AG04450 (cell line): Measurements from ENCODE around the gene TMEM131. TPM values are rescaled to one million over a fixed set of nuclear protein-coding genes. Genes with fewer than 3 reads are reported as not detected.
"Not testable (repeated sequence)": the region's sequence is repeated elsewhere in the genome, so short reads cannot be mapped to it uniquely, and the experiment has no call there.

ENCODE experiments used
- CTCF ChIA-PET: fragments of 300-600, 350-600 bp; formaldehyde crosslinking; extraction: SDS; loops from one replicate; lab custom pipeline; 2022; ENCODE audit warnings: antibody characterized with exemption, inconsistent platforms; lab: Charles Lee
- POLR2A ChIA-PET: fragments of 350-600 bp; formaldehyde crosslinking; extraction: SDS; loops from one replicate; lab custom pipeline; 2021; ENCODE audit warnings: antibody characterized with exemption, inconsistent platforms; lab: Yijun Ruan, JAX
- DNase-seq: peaks from one replicate; pipeline ENCODE4 v3.0.0-alpha.2; 2011; ENCODE audit warnings: low read depth, low spot score
- H3K27ac ChIP-seq: one replicate; pipeline ENCODE4 v1.5.1; 2012; ENCODE audit warnings: low read depth, low read length, control low read depth
- H3K27me3 ChIP-seq: one replicate; pipeline ENCODE4 v1.6.0; 2012; ENCODE audit warnings: low read length; ENCODE audit not compliant: control insufficient read depth, insufficient read depth
- H3K4me3 ChIP-seq: 2 replicates; pipeline ENCODE4 v1.5.1; 2011; ENCODE audit warnings: mild to moderate bottlenecking, low read depth, low read length, control low read depth
- H3K9me3 ChIP-seq: 2 replicates; pipeline ENCODE4 v1.5.1; 2012; ENCODE audit warnings: low read length; ENCODE audit not compliant: control insufficient read depth, insufficient read depth
- polyA plus RNA-seq: library from polyadenylated mRNA; depleted of rRNA; stranded (reverse); fragments of >200 nt; gene quantifications from 2 replicates; pipeline ENCODE4 v1.2.3, GENCODE V29; 2011
- TF ChIP-seq, protein P1 (sequence below): IDR thresholded peaks from 2 replicates; pipeline ENCODE4 v1.5.1; 2011; ENCODE audit warnings: low read depth, low read length, control low read depth, inconsistent platforms

Gene TMEM131
- polyA plus RNA-seq, 1 experiment = 24.4 TPM

DNA sequence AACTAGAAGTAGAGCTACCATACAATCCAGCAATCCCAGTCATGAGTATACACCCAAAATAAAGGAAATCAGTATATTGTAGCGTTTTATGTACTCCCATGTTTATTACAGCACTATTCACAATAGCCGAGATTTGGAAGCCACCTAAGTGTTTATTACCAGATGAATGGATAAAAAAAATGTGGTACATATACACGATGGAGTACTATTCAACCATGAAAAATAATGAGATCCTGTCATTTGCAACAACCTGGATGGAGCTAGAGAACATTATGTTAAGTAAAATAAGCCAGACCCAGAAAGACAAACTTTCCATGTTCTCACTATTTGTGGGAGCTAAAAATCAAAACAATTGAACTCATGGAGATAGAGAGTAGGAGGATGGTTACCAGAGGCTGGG, 131.9 kb downstream of the TMEM131 start:
- Histone ChIP-seq H3K9me3 (no peaks in the 10 kb centered on the region), H3K27me3 (no peaks in the 10 kb centered on the region), H3K27ac (no peak overlapping the region), H3K4me3 (no peak overlapping the region)
- CTCF ChIA-PET = no interaction called here
- TF ChIP-seq, protein P1, sequence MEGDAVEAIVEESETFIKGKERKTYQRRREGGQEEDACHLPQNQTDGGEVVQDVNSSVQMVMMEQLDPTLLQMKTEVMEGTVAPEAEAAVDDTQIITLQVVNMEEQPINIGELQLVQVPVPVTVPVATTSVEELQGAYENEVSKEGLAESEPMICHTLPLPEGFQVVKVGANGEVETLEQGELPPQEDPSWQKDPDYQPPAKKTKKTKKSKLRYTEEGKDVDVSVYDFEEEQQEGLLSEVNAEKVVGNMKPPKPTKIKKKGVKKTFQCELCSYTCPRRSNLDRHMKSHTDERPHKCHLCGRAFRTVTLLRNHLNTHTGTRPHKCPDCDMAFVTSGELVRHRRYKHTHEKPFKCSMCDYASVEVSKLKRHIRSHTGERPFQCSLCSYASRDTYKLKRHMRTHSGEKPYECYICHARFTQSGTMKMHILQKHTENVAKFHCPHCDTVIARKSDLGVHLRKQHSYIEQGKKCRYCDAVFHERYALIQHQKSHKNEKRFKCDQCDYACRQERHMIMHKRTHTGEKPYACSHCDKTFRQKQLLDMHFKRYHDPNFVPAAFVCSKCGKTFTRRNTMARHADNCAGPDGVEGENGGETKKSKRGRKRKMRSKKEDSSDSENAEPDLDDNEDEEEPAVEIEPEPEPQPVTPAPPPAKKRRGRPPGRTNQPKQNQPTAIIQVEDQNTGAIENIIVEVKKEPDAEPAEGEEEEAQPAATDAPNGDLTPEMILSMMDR = no peak
- POLR2A ChIA-PET = no interaction called here
- no peak for DNase-seq

DNA sequence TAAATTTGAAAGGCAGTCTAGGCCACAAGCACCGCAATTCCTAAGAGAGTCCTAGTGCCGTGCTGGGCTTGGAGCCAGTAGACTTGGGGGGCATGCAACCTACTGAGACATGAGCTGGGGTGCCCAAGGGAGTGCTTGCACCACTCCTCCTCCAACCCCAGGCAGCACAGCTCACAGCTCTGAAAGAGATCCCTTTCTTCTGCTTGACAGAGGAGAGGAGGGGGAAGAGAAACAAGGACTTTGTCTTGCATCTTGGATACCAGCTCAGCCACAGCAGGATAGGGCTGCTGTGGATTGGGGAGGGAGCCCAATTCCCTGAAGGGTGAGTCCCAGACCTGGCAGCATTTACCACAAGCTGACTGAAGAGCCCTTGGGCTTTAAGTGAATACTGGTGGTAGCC, 134.6 kb downstream of the TMEM131 start:
- CTCF ChIA-PET = no interaction called here
- DNase-seq = no peak
- POLR2A ChIA-PET = no interaction called here

DNA sequence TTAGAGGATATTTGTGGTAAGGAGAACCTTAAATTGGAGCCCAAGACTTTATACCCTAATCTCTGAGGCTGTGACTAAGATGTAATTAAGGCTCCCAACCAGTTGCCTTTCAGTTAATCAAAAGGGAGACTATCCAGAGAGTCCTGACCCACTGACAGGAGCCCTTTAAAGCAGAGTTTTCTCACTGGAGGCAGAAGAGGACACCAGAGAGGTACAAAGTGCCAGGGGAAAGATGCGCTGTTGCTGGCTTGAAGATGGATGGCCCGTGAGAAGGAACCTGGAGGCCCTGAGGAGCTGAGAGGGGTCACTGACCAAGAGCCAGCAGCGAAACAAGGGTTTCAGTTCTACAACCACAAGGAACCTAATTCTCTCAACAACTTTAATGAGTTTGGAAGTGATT, 137.3 kb downstream of the TMEM131 start:
- no peak for DNase-seq
- ChIA-PET POLR2A (interaction anchor here (0.6 kb wide), 1 partner anchor 59 kb away, joined by 3 read pairs; no protein-coding TSS in a partner anchor), CTCF (no interaction called here)
- Histone ChIP-seq H3K27ac (no peak overlapping the region), H3K9me3 (no peaks in the 10 kb centered on the region), H3K27me3 (no peaks in the 10 kb centered on the region), H3K4me3 (no peak overlapping the region)
- TF ChIP-seq, protein P1 = no peak

More for the DNA sequence above, 134.6 kb downstream of the TMEM131 start:
- Histone ChIP-seq H3K4me3 (no peak overlapping the region), H3K9me3 (no peaks in the 10 kb centered on the region), H3K27me3 (no peaks in the 10 kb centered on the region), H3K27ac (no peak overlapping the region)
- TF ChIP-seq, protein P1 = no peak

DNA sequence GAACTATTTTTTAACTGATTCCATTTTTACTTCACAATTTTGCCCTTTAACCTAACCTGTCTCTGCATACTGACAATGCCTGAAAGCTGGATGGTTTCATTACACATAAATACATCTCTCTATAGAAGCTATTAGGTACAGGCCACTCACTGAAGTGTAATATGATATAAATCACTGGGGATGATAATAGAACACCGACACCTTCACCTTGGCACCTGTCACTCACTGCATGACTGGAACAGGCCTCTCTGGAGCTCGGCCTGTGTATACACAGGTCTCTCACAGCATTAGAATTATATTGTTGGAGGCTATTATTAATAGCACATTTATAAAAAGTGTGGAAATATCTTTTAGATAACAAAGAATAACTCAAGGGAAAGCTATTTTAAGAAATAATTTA, 138.2 kb downstream of the TMEM131 start:
- Histone ChIP-seq H3K27me3 (no peaks in the 10 kb centered on the region), H3K9me3 (no peaks in the 10 kb centered on the region), H3K27ac (no peak overlapping the region), H3K4me3 (no peak overlapping the region)
- TF ChIP-seq, protein P1 = no peak
- ChIA-PET CTCF (no interaction called here), POLR2A (no interaction called here)
- DNase-seq = no peak

DNA sequence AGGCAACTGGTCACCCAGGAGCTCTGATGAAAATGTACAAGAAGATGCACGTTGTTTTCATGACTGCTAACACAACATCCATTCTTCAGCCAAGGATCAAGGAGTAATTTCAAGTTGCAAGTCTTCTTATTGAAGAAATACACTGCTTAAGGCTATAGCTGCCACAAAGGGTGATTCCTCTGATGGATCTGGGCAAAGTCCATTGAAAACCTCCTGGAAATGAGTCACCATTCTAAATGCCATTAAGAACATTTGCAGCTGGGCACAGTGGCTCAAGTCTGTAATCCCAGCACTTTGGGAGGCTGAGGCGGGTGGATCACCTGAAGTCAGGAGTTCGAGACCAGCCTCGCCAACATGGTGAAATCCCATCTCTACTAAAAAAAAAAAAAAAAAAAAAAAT, 142.7 kb downstream of the TMEM131 start:
- not testable (repeated sequence) for H3K27me3 ChIP-seq

More for the DNA sequence above, 142.7 kb downstream of the TMEM131 start:
- H3K27ac ChIP-seq, CTCF ChIA-PET, H3K9me3 ChIP-seq, DNase-seq, H3K4me3 ChIP-seq: not testable (repeated sequence)
- POLR2A ChIA-PET = interaction anchor here (0.6 kb wide), 2 partner anchors 102 to 1680 kb away, joined by 3 read pairs; no protein-coding TSS in a partner anchor
